H4 (cell line): ENCODE measurements around the gene LSG1. TPM values are rescaled to one million over a fixed set of nuclear protein-coding genes. Genes with fewer than 3 reads are reported as not detected.

ENCODE experiments used
- DNase-seq: peaks from one replicate; pipeline ENCODE4 v3.0.0-alpha.2; 2015; ENCODE audit warnings: low spot score
- total RNA-seq: library from RNA; depleted of rRNA; stranded (reverse); fragments of >200 nt; shearing (Covaris generic); gene quantifications from 2 replicates; pipeline ENCODE4 v1.2.3, GENCODE V29; 2014

LSG1 gene
- total RNA-seq, 1 experiment from 2014 or later: 51.6 TPM

GRCh38 chr3:194686816-194687637 is 15.0 kb upstream of the LSG1 start:
- no peak for DNase-seq

GRCh38 chr3:194686414-194686815 is 14.4 kb upstream of the LSG1 start:
- no peak for DNase-seq

GRCh38 chr3:194685718-194686413 is 13.9 kb upstream of the LSG1 start, which contains the start of gene FAM43A:
FAM43A (plus strand) TSS chr3:194685883; CDS start chr3:194686827, 944 bp downstream.
- peak; percentile 94 for DNase-seq

GRCh38 chr3:194685065-194685717 is 13.2 kb upstream of the LSG1 start:
- DNase-seq: no peak

- no peak for DNase-seq
Observed at GRCh38 chr3:194683380-194683779, 11.4 kb upstream of the LSG1 start.

GRCh38 chr3:194682694-194683310 is 10.8 kb upstream of the LSG1 start:
- DNase-seq: peak; percentile 93

GRCh38 chr3:194682189-194682693 is 10.2 kb upstream of the LSG1 start:
- no peak for DNase-seq

- no peak for DNase-seq
Observed at GRCh38 chr3:194680888-194681615, 9.1 kb upstream of the LSG1 start.

GRCh38 chr3:194676471-194676870 is 4.5 kb upstream of the LSG1 start:
- no peak for DNase-seq

GRCh38 chr3:194675680-194676079 is 3.7 kb upstream of the LSG1 start:
- no peak for DNase-seq

GRCh38 chr3:194675081-194675640 is 3.2 kb upstream of the LSG1 start:
- DNase-seq: no peak

GRCh38 chr3:194673761-194674160 is 1.8 kb upstream of the LSG1 start:
- DNase-seq: no peak

GRCh38 chr3:194672876-194673275 is 885 bp upstream of the LSG1 start:
- DNase-seq: no peak

- peak; percentile 37 for DNase-seq
Observed at GRCh38 chr3:194671511-194671899, 486 bp downstream of the LSG1 start.

GRCh38 chr3:194667363-194667762 is 4.6 kb downstream of the LSG1 start:
- no peak for DNase-seq

GRCh38 chr3:194664857-194665256 is 7.1 kb downstream of the LSG1 start:
- DNase-seq: no peak

- no peak for DNase-seq
Observed at GRCh38 chr3:194661946-194662345, 10.0 kb downstream of the LSG1 start.

GRCh38 chr3:194661374-194661773 is 10.6 kb downstream of the LSG1 start:
- no peak for DNase-seq

GRCh38 chr3:194659778-194660177 is 12.2 kb downstream of the LSG1 start:
- DNase-seq: no peak

- DNase-seq: no peak
Observed at GRCh38 chr3:194658477-194659242, 13.3 kb downstream of the LSG1 start.
